ENCODE results near the gene PRKCA. TPM values are rescaled to one million over a fixed set of nuclear protein-coding genes. Genes with fewer than 3 reads are reported as not detected.
A peak's percentile ranks its signal among the peaks of the same experiment; 100 is the strongest.
"Not testable (repeated sequence)": the region's sequence is repeated elsewhere in the genome, so short reads cannot be mapped to it uniquely, and the experiment has no call there.

The PRKCA gene
- total RNA-seq, 2 experiments from 2014 or later: 78.4 to 79.7 TPM

DNA sequence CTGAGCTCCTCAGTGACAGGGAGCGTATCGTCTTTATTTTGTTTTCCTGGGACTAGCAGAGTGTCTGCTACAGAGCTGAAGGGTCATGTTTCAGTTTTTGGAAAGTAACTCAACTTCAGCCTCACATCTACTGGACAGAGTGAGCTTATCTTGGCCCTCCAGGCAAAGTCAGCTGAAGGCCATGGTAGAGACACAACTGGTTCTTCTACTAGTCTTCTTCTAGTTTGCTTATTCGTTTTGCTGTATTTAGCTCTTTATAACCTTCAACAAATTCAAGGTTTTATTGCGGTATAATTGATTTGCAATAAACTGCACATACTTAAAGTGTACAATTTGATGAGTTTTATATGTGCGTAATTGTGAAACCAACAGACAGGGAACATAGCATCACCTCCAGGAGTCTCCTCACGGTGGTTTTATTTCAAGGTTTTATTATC lies 6.1 kb upstream of the PRKCA start:
- CTCF ChIA-PET: interaction anchor here (0.6 kb wide), 1 partner anchor 160 kb away, joined by 3 read pairs; no protein-coding TSS in a partner anchor
- DNase-seq: no peak
- no peaks in the 10 kb centered on the region for H3K36me3 Mint-ChIP-seq (ENCODE audit: low read depth)
- peaks cover 20% of the 10 kb centered on the region for H3K4me1 Mint-ChIP-seq (ENCODE audit: low read depth)
- no peak overlapping the region for H3K4me3 Mint-ChIP-seq
- H3K27ac Mint-ChIP-seq: no peak overlapping the region
- no peaks in the 10 kb centered on the region for H3K9me3 Mint-ChIP-seq
- intact Hi-C loops (cut with micrococcal nuclease): no loop called here
- H3K27me3 Mint-ChIP-seq (ENCODE audit: low read depth): no peaks in the 10 kb centered on the region

DNA sequence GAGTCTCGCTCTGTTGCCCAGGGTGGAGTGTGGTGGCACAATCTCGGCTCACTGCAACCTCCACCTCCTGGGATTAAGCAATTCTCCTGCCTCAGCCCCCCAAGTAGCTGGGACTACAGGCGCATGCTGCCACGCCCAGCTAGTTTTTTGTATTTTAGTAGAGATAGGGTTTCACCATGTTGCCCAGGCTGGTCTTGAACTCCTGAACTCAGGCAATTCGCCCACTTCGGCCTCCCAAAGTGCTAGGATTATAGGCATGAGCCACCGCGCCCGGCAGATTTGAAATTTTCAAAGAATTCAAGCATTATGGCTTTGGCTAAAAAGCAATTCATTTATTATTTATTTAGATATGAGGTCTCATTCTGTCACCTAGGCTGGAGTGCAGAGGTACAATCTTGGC lies 5.0 kb upstream of the PRKCA start:
- intact Hi-C loops (cut with micrococcal nuclease); DNase-seq; H3K9me3 Mint-ChIP-seq; H3K27me3 Mint-ChIP-seq (ENCODE audit: low read depth); H3K4me3 Mint-ChIP-seq; H3K36me3 Mint-ChIP-seq (ENCODE audit: low read depth); H3K27ac Mint-ChIP-seq: not testable (repeated sequence)
- peaks cover 24% of the 10 kb centered on the region for H3K4me1 Mint-ChIP-seq (ENCODE audit: low read depth)
- CTCF ChIA-PET: interaction anchor here (0.6 kb wide), 1 partner anchor 52 kb away, joined by 3 read pairs; no protein-coding TSS in a partner anchor

DNA sequence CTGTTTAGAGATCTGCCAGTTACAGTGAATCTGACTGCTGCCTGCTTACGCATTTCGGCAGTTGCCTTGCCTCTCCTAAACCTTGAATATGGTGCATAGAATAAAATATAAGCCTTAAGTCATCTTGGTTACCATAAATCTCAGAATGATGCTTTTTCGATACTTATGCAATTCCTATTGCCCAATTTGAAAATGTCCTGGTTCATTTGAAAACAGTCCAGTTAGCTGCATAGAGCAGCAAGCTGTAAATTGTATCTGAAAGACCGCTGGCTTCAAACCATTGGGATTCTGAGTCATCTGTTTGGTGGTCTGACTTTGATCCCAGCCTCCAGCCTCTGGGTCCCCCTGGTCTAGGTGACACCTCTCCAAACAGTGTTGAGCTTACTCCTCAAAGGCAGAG lies 2.7 kb upstream of the PRKCA start:
- Mint-ChIP-seq H3K4me3 (no peak overlapping the region), H3K36me3 (ENCODE audit: low read depth) (peaks cover 8% of the 10 kb centered on the region), H3K27ac (no peak overlapping the region), H3K4me1 (ENCODE audit: low read depth) (peaks cover 23% of the 10 kb centered on the region), H3K27me3 (ENCODE audit: low read depth) (no peaks in the 10 kb centered on the region), H3K9me3 (no peaks in the 10 kb centered on the region)
- no peak for DNase-seq
- intact Hi-C loops (cut with micrococcal nuclease): loop anchor here (5.0 to 10.0 kb wide), 2 partner anchors 268 to 1325 kb away; no protein-coding TSS in a partner anchor
- CTCF ChIA-PET: interaction anchor here (0.6 to 2.2 kb wide), 3 partner anchors 15 to 98 kb away, joined by 3 to 8 read pairs (median 3); no protein-coding TSS in a partner anchor

DNA sequence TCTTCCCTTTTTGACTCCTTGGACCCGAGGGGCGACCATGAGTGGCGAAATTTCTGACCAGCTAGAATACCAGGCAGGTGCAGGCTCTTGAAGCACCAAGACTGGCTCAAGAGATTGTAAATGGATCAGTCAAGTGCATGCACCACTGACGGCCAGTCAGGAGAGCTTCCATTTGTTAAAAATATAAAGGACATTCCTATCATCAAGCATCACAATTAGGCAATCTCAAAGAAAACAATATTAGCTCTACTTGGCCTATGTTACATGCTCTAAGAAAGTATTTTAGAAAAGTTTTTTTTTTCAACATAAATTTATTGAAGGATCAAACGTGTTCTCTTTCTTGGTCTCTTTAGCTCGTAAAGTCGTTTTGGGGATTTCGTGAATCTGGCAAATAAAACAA lies 1.5 kb upstream of the PRKCA start:
- no peaks in the 10 kb centered on the region for H3K9me3 Mint-ChIP-seq
- peak overlapping the region; percentile 85 for H3K4me3 Mint-ChIP-seq
- no peaks in the 10 kb centered on the region for H3K27me3 Mint-ChIP-seq (ENCODE audit: low read depth)
- DNase-seq: no peak
- H3K4me1 Mint-ChIP-seq (ENCODE audit: low read depth): peaks cover 23% of the 10 kb centered on the region
- H3K36me3 Mint-ChIP-seq (ENCODE audit: low read depth): peaks cover 9% of the 10 kb centered on the region
- intact Hi-C loops (cut with micrococcal nuclease): loop anchor here (5.0 to 10.0 kb wide), 2 partner anchors 266 to 1326 kb away; no protein-coding TSS in a partner anchor
- CTCF ChIA-PET: interaction anchor here (0.7 to 2.2 kb wide), 4 partner anchors 46 to 327 kb away, joined by 3 to 8 read pairs (median 4); no protein-coding TSS in a partner anchor
- no peak overlapping the region for H3K27ac Mint-ChIP-seq

DNA sequence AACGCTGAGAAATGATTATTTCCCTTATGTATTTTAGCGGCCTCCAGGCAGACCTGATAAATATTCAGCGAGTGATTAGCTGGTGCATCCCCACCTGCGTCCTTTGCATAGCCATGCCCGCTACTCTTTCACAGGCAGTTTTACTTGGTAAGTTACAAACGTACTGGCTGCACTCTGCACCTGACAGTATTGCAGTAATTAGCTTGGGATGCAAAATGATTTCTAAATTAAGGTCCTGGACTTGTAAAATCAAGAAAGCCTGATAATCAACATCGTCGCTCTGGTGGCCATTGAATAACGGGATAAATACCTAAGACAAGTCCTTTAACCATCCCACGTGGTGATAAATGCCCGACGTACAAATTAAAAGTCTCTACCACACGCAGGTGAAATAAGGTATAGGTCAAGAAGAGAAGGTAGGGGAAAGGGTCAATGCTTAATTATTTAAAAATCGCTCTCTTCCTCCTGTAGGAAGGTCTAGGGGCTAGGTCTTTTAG lies 998 bp upstream of the PRKCA start:
- peak overlapping the region; percentile 85 for H3K4me3 Mint-ChIP-seq

DNA sequence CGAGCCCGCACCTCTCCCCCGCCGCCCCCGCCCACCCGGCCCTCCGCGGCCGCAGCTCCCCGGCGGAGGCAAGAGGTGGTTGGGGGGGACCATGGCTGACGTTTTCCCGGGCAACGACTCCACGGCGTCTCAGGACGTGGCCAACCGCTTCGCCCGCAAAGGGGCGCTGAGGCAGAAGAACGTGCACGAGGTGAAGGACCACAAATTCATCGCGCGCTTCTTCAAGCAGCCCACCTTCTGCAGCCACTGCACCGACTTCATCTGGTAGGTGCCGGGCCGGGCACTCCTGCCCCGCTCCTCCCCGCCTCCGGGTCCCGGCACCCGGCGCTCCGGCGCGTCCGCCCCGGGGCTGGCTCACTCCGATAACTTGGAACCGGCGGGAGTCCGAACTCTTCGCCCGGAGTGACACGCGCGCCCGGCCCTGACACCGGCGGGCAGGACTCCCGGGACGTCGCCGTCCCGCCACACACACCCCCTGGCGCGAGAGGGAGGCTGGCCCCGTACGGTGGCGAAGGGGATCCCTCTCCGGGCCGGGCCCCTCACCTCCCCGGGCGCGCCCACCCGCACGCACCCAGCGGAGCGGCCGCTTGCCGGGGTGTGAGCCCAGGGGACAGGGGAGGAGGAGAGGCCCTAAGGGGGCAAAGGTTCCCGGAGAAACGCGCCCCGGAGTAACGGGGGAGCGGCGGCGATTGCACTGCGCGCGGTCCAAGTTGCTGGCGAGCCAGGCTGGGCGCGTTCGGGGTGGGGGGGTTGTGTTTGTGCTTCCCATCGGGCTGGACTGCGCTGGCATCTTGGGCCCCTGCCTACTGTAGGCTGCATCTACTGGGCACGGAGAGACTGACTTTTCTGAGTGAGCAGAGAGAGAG lies 581 bp downstream of the PRKCA start:
- peaks cover 36% of the 10 kb centered on the region for H3K4me1 Mint-ChIP-seq (ENCODE audit: low read depth)
- CTCF ChIA-PET: interaction anchor here (1.6 to 2.0 kb wide), 2 partner anchors 11 to 89 kb away, joined by 5 to 6 read pairs; no protein-coding TSS in a partner anchor
- H3K4me3 Mint-ChIP-seq: peak overlapping the region; percentile 100

More for the DNA sequence above, 998 bp upstream of the PRKCA start:
- peak overlapping the region; percentile 68 for H3K27ac Mint-ChIP-seq
- H3K9me3 Mint-ChIP-seq: no peaks in the 10 kb centered on the region
- no peaks in the 10 kb centered on the region for H3K27me3 Mint-ChIP-seq (ENCODE audit: low read depth)
- peaks cover 12% of the 10 kb centered on the region for H3K36me3 Mint-ChIP-seq (ENCODE audit: low read depth)
- DNase-seq: no peak
- CTCF ChIA-PET: interaction anchor here (0.6 to 2.2 kb wide), 5 partner anchors 9 to 327 kb away, joined by 3 to 8 read pairs (median 3); no protein-coding TSS in a partner anchor
- peaks cover 23% of the 10 kb centered on the region for H3K4me1 Mint-ChIP-seq (ENCODE audit: low read depth)
- intact Hi-C loops (cut with micrococcal nuclease): loop anchor here (5.0 to 10.0 kb wide), 2 partner anchors 266 to 1327 kb away; no protein-coding TSS in a partner anchor

DNA sequence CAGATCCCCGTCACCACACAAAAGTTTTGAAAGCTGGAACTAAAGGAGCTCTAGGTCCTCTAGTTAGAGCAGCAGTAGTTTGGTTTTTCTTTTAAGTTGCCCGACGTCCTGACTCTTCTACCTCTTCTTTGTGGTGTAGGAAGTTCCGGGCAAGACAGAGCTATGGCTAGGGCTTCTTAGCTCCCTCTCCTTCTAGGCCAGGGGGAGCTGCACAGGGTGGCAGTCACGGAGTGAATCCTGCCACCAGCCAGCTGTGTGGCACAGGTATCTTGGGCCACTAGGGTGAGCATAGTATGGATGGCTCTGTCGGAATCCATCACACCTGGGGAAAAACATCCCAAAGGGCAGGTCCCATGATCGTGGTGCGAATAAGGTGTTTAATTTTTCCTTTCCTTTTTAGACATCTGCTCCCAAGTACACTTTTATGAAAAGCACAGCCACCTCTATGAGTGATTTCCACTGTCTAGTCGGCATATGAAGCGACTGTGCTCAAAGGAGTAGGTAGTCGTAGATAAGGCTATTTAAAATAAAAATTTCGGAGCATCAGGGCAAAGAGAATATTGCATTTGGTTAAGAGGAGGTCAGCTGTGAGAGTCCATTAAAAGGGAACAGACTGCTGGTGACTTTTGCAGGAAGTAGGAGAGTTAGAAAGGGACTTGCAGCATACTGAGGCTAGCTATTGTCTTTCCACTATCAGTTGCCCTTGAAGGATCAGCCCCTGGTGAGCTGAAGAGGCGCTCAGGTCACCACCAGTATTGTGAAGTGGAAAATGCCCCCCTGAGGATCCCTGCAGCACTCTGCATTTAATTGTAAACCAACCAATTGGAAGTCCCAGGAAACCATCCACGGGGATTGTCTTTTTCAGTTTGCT lies 2.1 kb downstream of the PRKCA start:
- Mint-ChIP-seq H3K9me3 (no peaks in the 10 kb centered on the region), H3K4me3 (peak overlapping the region; percentile 100), H3K36me3 (ENCODE audit: low read depth) (peaks cover 37% of the 10 kb centered on the region), H3K27me3 (ENCODE audit: low read depth) (no peaks in the 10 kb centered on the region), H3K4me1 (ENCODE audit: low read depth) (peaks cover 49% of the 10 kb centered on the region), H3K27ac (peak overlapping the region; percentile 95)
- peak; percentile 51 for DNase-seq
- CTCF ChIA-PET: interaction anchor here (1.1 to 2.0 kb wide), 7 partner anchors 10 to 137 kb away, joined by 3 to 8 read pairs (median 4); no protein-coding TSS in a partner anchor
- intact Hi-C loops (cut with micrococcal nuclease): loop anchor here (1.0 to 10.0 kb wide), 5 partner anchors 102 to 1330 kb away; no protein-coding TSS in a partner anchor

More for the DNA sequence above, 581 bp downstream of the PRKCA start:
- H3K36me3 Mint-ChIP-seq (ENCODE audit: low read depth): peaks cover 21% of the 10 kb centered on the region
- peak; percentile 57 for DNase-seq
- intact Hi-C loops (cut with micrococcal nuclease): loop anchor here (5.0 to 10.0 kb wide), 2 partner anchors 264 to 1328 kb away; no protein-coding TSS in a partner anchor
- no peaks in the 10 kb centered on the region for H3K9me3 Mint-ChIP-seq
- H3K27me3 Mint-ChIP-seq (ENCODE audit: low read depth): no peaks in the 10 kb centered on the region
- peak overlapping the region; percentile 95 for H3K27ac Mint-ChIP-seq

DNA sequence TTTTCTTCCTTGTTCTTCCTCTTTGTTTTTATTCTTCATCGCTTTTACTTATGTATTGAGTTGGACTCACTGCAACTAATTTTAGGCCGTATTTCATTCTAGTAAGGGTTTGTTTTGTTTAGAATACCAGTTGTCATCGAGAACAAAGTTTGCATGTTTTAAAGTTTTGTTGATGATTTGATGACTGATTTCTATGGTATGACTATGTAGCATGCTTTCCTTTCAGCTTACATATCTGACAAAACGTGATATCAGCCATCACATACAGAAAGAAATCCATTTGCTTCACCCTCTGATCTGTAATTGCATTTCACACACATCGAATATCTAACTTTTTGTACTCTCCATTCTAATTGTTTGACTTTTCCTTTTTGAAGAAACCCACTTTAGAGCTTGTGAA lies 4.0 kb downstream of the PRKCA start:
- CTCF ChIA-PET: interaction anchor here (1.0 to 1.6 kb wide), 4 partner anchors 9 to 260 kb away, joined by 3 to 5 read pairs (median 4); no protein-coding TSS in a partner anchor
- Mint-ChIP-seq H3K36me3 (ENCODE audit: low read depth) (peaks cover 55% of the 10 kb centered on the region), H3K4me3 (peak overlapping the region; percentile 73)

DNA sequence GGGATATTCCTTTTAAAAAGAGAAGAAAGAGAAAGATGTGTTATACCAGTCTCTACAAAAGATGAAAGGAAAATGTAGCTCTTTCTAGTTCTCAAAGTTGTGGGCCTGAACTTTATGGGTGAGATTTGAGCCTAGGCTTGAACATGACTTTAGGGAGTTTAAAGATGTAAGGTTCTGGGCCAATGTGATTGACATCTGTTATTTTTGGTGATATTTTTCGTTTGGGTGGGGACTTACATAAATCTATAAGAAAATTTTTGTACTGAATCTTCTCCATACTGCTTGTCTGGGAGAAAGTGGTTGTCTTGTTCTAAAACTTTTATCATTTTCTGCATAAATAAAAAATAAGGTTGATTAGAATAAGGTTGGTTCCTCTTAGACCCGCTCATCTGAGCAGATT lies 4.8 kb downstream of the PRKCA start:
- H3K36me3 Mint-ChIP-seq (ENCODE audit: low read depth): peaks cover 60% of the 10 kb centered on the region

More for the DNA sequence above, 4.0 kb downstream of the PRKCA start:
- Mint-ChIP-seq H3K27me3 (ENCODE audit: low read depth) (no peaks in the 10 kb centered on the region), H3K27ac (peak overlapping the region; percentile 95), H3K4me1 (ENCODE audit: low read depth) (peaks cover 55% of the 10 kb centered on the region), H3K9me3 (no peaks in the 10 kb centered on the region)
- DNase-seq: no peak
- intact Hi-C loops (cut with micrococcal nuclease): loop anchor here (1.0 to 10.0 kb wide), 9 partner anchors 8 to 1332 kb away; no protein-coding TSS in a partner anchor

DNA sequence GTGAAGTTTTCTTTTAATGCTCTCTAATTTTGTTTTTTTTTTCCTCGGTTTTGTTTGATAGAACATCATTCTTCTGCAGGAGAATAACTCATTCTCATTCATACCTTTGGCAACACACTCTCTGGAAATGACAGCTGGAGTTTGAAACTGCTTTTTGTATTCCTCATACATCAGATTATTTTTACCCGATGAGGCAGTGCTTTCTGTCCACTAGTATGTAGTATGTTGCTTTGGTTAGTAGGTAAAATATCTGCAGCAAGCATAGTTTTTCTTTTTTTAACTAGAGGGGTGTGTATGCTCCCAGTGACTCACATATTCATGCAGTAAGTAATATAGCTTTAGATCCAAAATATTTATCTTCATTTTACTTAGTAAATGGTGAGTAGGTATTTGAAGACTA lies 6.4 kb downstream of the PRKCA start:
- CTCF ChIA-PET: interaction anchor here (0.7 kb wide), 1 partner anchor 129 kb away, joined by 3 read pairs; no protein-coding TSS in a partner anchor
- H3K36me3 Mint-ChIP-seq (ENCODE audit: low read depth): peaks cover 62% of the 10 kb centered on the region
- no peak overlapping the region for H3K4me3 Mint-ChIP-seq
- no peaks in the 10 kb centered on the region for H3K27me3 Mint-ChIP-seq (ENCODE audit: low read depth)
- no peaks in the 10 kb centered on the region for H3K9me3 Mint-ChIP-seq
- intact Hi-C loops (cut with micrococcal nuclease): loop anchor here (5.0 to 10.0 kb wide), 2 partner anchors 107 to 1334 kb away; no protein-coding TSS in a partner anchor
- H3K27ac Mint-ChIP-seq: peak overlapping the region; percentile 57
- H3K4me1 Mint-ChIP-seq (ENCODE audit: low read depth): peaks cover 75% of the 10 kb centered on the region
- no peak for DNase-seq

More for the DNA sequence above, 4.8 kb downstream of the PRKCA start:
- peaks cover 59% of the 10 kb centered on the region for H3K4me1 Mint-ChIP-seq (ENCODE audit: low read depth)
- DNase-seq: no peak
- no peaks in the 10 kb centered on the region for H3K9me3 Mint-ChIP-seq
- intact Hi-C loops (cut with micrococcal nuclease): loop anchor here (2.0 to 10.0 kb wide), 4 partner anchors 105 to 1332 kb away; no protein-coding TSS in a partner anchor
- H3K27me3 Mint-ChIP-seq (ENCODE audit: low read depth): no peaks in the 10 kb centered on the region
- H3K4me3 Mint-ChIP-seq: peak overlapping the region; percentile 73
- peak overlapping the region; percentile 95 for H3K27ac Mint-ChIP-seq
- CTCF ChIA-PET: interaction anchor here (1.0 to 1.6 kb wide), 3 partner anchors 9 to 116 kb away, joined by 3 to 4 read pairs (median 3); no protein-coding TSS in a partner anchor

DNA sequence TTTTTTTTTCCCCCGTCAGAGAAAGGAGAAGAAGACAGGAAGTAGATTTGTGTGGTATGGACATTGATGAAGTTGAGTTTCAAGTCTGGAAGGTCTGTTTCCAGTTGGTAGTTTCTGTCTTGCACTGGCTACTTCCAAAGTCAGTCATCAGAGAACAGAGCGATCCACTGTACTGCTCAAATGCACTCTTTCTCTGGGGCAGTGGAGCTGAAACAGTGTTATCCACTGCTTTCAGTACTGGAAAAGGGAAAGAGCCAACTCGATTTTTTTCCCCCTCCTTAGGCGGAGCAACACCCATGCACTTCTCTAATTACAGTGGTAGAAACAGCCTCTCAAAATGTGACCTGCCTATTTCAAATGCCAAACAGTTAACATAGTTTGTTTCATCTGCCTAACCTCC lies 7.4 kb downstream of the PRKCA start:
- Mint-ChIP-seq H3K27me3 (ENCODE audit: low read depth) (no peaks in the 10 kb centered on the region), H3K9me3 (no peaks in the 10 kb centered on the region), H3K27ac (peak overlapping the region; percentile 94), H3K36me3 (ENCODE audit: low read depth) (peaks cover 56% of the 10 kb centered on the region), H3K4me1 (ENCODE audit: low read depth) (peaks cover 82% of the 10 kb centered on the region), H3K4me3 (peak overlapping the region; percentile 15)
- DNase-seq: no peak
- CTCF ChIA-PET: interaction anchor here (0.8 to 1.8 kb wide), 3 partner anchors 18 to 253 kb away, joined by 3 to 4 read pairs (median 4); no protein-coding TSS in a partner anchor
- intact Hi-C loops (cut with micrococcal nuclease): loop anchor here (1.0 to 10.0 kb wide), 5 partner anchors 39 to 1335 kb away; no protein-coding TSS in a partner anchor

Data from activated naive CD4-positive, alpha-beta T cell treated with anti-CD3 and anti-CD28 coated beads for 36 hours (primary cell).